SK-N-DZ (cell line): ENCODE measurements around the gene RALGPS1.
"Not testable (repeated sequence)": the region's sequence is repeated elsewhere in the genome, so short reads cannot be mapped to it uniquely, and the experiment has no call there.

Experiments used
- DNase-seq: peaks from one replicate; pipeline ENCODE4 v3.0.0-alpha.2; 2015; ENCODE audit warnings: low spot score

RALGPS1 gene

GRCh38 chr9:127154390-127155191 is 240.0 kb downstream of the RALGPS1 start:
- no peak for DNase-seq

GRCh38 chr9:127155314-127155960 is 240.9 kb downstream of the RALGPS1 start:
- DNase-seq: no peak

- no peak for DNase-seq
These were observed 244.3 kb downstream of the RALGPS1 start for GRCh38 chr9:127158786-127159324.

- DNase-seq: peak; percentile 48
These were observed 244.8 kb downstream of the RALGPS1 start for GRCh38 chr9:127159325-127159801.

GRCh38 chr9:127159949-127160610 is 245.5 kb downstream of the RALGPS1 start:
- DNase-seq: no peak

- no peak for DNase-seq
These were observed 246.6 kb downstream of the RALGPS1 start for GRCh38 chr9:127161081-127161624.

GRCh38 chr9:127162046-127162863 is 247.7 kb downstream of the RALGPS1 start:
- DNase-seq: no peak

GRCh38 chr9:127162864-127163365 is 248.3 kb downstream of the RALGPS1 start:
- no peak for DNase-seq

GRCh38 chr9:127163409-127163808 is 248.8 kb downstream of the RALGPS1 start:
- no peak for DNase-seq

GRCh38 chr9:127165116-127165515 is 250.5 kb downstream of the RALGPS1 start:
- no peak for DNase-seq

- no peak for DNase-seq
These were observed 251.5 kb downstream of the RALGPS1 start for GRCh38 chr9:127166111-127166510.

GRCh38 chr9:127166651-127167524 is 252.3 kb downstream of the RALGPS1 start:
- peak; percentile 83 for DNase-seq

GRCh38 chr9:127167560-127168326 is 253.2 kb downstream of the RALGPS1 start:
- DNase-seq: no peak

GRCh38 chr9:127168756-127169574 is 254.4 kb downstream of the RALGPS1 start:
- no peak for DNase-seq

- no peak for DNase-seq
These were observed 254.9 kb downstream of the RALGPS1 start for GRCh38 chr9:127169575-127169883.

GRCh38 chr9:127170103-127170502 is 255.5 kb downstream of the RALGPS1 start:
- no peak for DNase-seq

GRCh38 chr9:127170652-127171051 is 256.1 kb downstream of the RALGPS1 start:
- DNase-seq: no peak

- not testable (repeated sequence) for DNase-seq
These were observed 256.8 kb downstream of the RALGPS1 start for GRCh38 chr9:127171348-127171747.
